Central memory CD8-positive, alpha-beta T cell (primary cell): Measurements from ENCODE around the gene CDH24.
A peak's percentile ranks its signal among the peaks of the same experiment; 100 is the strongest.
"Not testable (repeated sequence)": the region's sequence is repeated elsewhere in the genome, so short reads cannot be mapped to it uniquely, and the experiment has no call there.

Experiments
- ATAC-seq: fragments of 150-1000 bp; cut with Tn5 transposase; replicated peaks from 2 replicates; pipeline ENCODE4 v1.10.0; 2022; ENCODE audit warnings: mild to moderate bottlenecking, moderate FRiP score, moderate number of reproducible peaks; ENCODE audit not compliant: poor library complexity, severe bottlenecking; ENCODE audit errors: extremely low read depth
- DNase-seq, 2 donors: peaks; one replicate each; pipeline ENCODE4 v3.0.0; 2021; ENCODE audit warnings: low spot score in 2 of 2
- H3K27ac Mint-ChIP-seq: one replicate; pipeline ENCODE4 v1.8.0; 2022; ENCODE audit warnings: low read depth, mild to moderate bottlenecking, moderate library complexity, mixed read lengths
- H3K27me3 Mint-ChIP-seq: one replicate; pipeline ENCODE4 v1.8.0; 2022; ENCODE audit warnings: mixed read lengths
- H3K36me3 Mint-ChIP-seq: one replicate; pipeline ENCODE4 v1.8.0; 2022; ENCODE audit warnings: mild to moderate bottlenecking, moderate library complexity, mixed read lengths; ENCODE audit not compliant: insufficient read depth
- H3K4me1 Mint-ChIP-seq: one replicate; pipeline ENCODE4 v1.8.0; 2022; ENCODE audit warnings: mixed read lengths
- H3K4me3 Mint-ChIP-seq: one replicate; pipeline ENCODE4 v1.8.0; 2022; ENCODE audit warnings: mild to moderate bottlenecking, moderate library complexity, mixed read lengths
- H3K9me3 Mint-ChIP-seq: one replicate; pipeline ENCODE4 v1.8.0; 2022; ENCODE audit warnings: mixed read lengths

CDH24 gene

GRCh38 chr14:23024612-23025075 is 32.7 kb downstream of the CDH24 start:
- Mint-ChIP-seq H3K4me3 (no peak overlapping the region), H3K27ac (peak overlapping the region; percentile 49), H3K36me3 (peaks cover 11% of the 10 kb centered on the region)

GRCh38 chr14:23023795-23024152 is 33.5 kb downstream of the CDH24 start:
- Mint-ChIP-seq H3K4me3 (no peak overlapping the region), H3K9me3 (no peaks in the 10 kb centered on the region), H3K27ac (no peak overlapping the region)

More at GRCh38 chr14:23024612-23025075, 32.7 kb downstream of the CDH24 start:
- no peaks in the 10 kb centered on the region for H3K9me3 Mint-ChIP-seq
- H3K27me3 Mint-ChIP-seq = no peaks in the 10 kb centered on the region
- ATAC-seq (no peak), DNase-seq (no peak)
- peaks cover 42% of the 10 kb centered on the region for H3K4me1 Mint-ChIP-seq

GRCh38 chr14:23023022-23023794 is 34.1 kb downstream of the CDH24 start:
- Mint-ChIP-seq H3K27me3 (no peaks in the 10 kb centered on the region), H3K27ac (no peak overlapping the region), H3K4me1 (peaks cover 30% of the 10 kb centered on the region), H3K9me3 (no peaks in the 10 kb centered on the region), H3K36me3 (peaks cover 11% of the 10 kb centered on the region), H3K4me3 (no peak overlapping the region)
- ATAC-seq = no peak
- no peak for DNase-seq

More at GRCh38 chr14:23023795-23024152, 33.5 kb downstream of the CDH24 start:
- ATAC-seq (no peak), DNase-seq (no peak)
- H3K36me3 Mint-ChIP-seq = peaks cover 11% of the 10 kb centered on the region
- H3K4me1 Mint-ChIP-seq = peaks cover 34% of the 10 kb centered on the region
- H3K27me3 Mint-ChIP-seq = no peaks in the 10 kb centered on the region

- Mint-ChIP-seq H3K36me3 (peaks cover 11% of the 10 kb centered on the region), H3K4me1 (peaks cover 26% of the 10 kb centered on the region), H3K4me3 (no peak overlapping the region), H3K27me3 (no peaks in the 10 kb centered on the region), H3K27ac (no peak overlapping the region), H3K9me3 (no peaks in the 10 kb centered on the region)
- no peak for ATAC-seq
- DNase-seq = no peak
These were observed 35.4 kb downstream of the CDH24 start for GRCh38 chr14:23021889-23022442.

GRCh38 chr14:23021434-23021833 is 35.9 kb downstream of the CDH24 start:
- Mint-ChIP-seq H3K27me3 (no peaks in the 10 kb centered on the region), H3K4me1 (peaks cover 26% of the 10 kb centered on the region), H3K27ac (no peak overlapping the region), H3K36me3 (peaks cover 8% of the 10 kb centered on the region), H3K4me3 (no peak overlapping the region), H3K9me3 (no peaks in the 10 kb centered on the region)
- ATAC-seq = no peak
- DNase-seq = no peak

- Mint-ChIP-seq H3K36me3 (peaks cover under 1% of the 10 kb centered on the region), H3K4me1 (peaks cover 22% of the 10 kb centered on the region), H3K4me3 (no peak overlapping the region), H3K9me3 (no peaks in the 10 kb centered on the region), H3K27ac (no peak overlapping the region), H3K27me3 (no peaks in the 10 kb centered on the region)
- DNase-seq (no peak), ATAC-seq (no peak)
These were observed 36.9 kb downstream of the CDH24 start for GRCh38 chr14:23020143-23021128.

- no peak overlapping the region for H3K27ac Mint-ChIP-seq
- peaks cover 4% of the 10 kb centered on the region for H3K4me1 Mint-ChIP-seq
- DNase-seq (no peak), ATAC-seq (no peak)
- H3K27me3 Mint-ChIP-seq = no peaks in the 10 kb centered on the region
- no peaks in the 10 kb centered on the region for H3K9me3 Mint-ChIP-seq
- H3K36me3 Mint-ChIP-seq = no peaks in the 10 kb centered on the region
- no peak overlapping the region for H3K4me3 Mint-ChIP-seq
These were observed 39.2 kb downstream of the CDH24 start for GRCh38 chr14:23018107-23018506.

- no peak for ATAC-seq
- Mint-ChIP-seq H3K9me3 (no peaks in the 10 kb centered on the region), H3K27me3 (no peaks in the 10 kb centered on the region), H3K27ac (no peak overlapping the region), H3K36me3 (no peaks in the 10 kb centered on the region), H3K4me3 (no peak overlapping the region), H3K4me1 (no peaks in the 10 kb centered on the region)
- no peak for DNase-seq
These were observed 40.2 kb downstream of the CDH24 start for GRCh38 chr14:23017091-23017490.

GRCh38 chr14:23015618-23016017 is 41.7 kb downstream of the CDH24 start:
- H3K27me3 Mint-ChIP-seq = no peaks in the 10 kb centered on the region
- no peak for ATAC-seq
- no peak overlapping the region for H3K4me3 Mint-ChIP-seq
- no peaks in the 10 kb centered on the region for H3K9me3 Mint-ChIP-seq
- peaks cover 2% of the 10 kb centered on the region for H3K36me3 Mint-ChIP-seq
- DNase-seq = no peak
- H3K4me1 Mint-ChIP-seq = peaks cover 6% of the 10 kb centered on the region
- H3K27ac Mint-ChIP-seq = no peak overlapping the region

- DNase-seq, H3K27ac Mint-ChIP-seq, H3K36me3 Mint-ChIP-seq, H3K4me3 Mint-ChIP-seq, H3K9me3 Mint-ChIP-seq, H3K27me3 Mint-ChIP-seq, ATAC-seq: not testable (repeated sequence)
- peaks cover 17% of the 10 kb centered on the region for H3K4me1 Mint-ChIP-seq
These were observed 43.6 kb downstream of the CDH24 start for GRCh38 chr14:23013749-23014054.

GRCh38 chr14:23013054-23013748 is 44.1 kb downstream of the CDH24 start:
- no peak overlapping the region for H3K4me3 Mint-ChIP-seq
- no peaks in the 10 kb centered on the region for H3K27me3 Mint-ChIP-seq
- peaks cover 9% of the 10 kb centered on the region for H3K36me3 Mint-ChIP-seq
- DNase-seq (no peak), ATAC-seq (no peak)
- H3K27ac Mint-ChIP-seq = no peak overlapping the region
- H3K9me3 Mint-ChIP-seq = no peaks in the 10 kb centered on the region
- H3K4me1 Mint-ChIP-seq = peaks cover 22% of the 10 kb centered on the region
